T-helper 9 cell (primary cell): Measurements from ENCODE around the gene SLC35G6.
A peak's percentile ranks its signal among the peaks of the same experiment; 100 is the strongest.
"Not testable (repeated sequence)": the region's sequence is repeated elsewhere in the genome, so short reads cannot be mapped to it uniquely, and the experiment has no call there.

ENCODE experiments used
- DNase-seq: peaks from one replicate; pipeline ENCODE4 v3.0.0-alpha.2; 2020
- total RNA-seq, 2 donors: gene quantifications; one replicate each; lab custom pipeline; 2026; lab: John Stamatoyannopoulos, UW

SLC35G6 gene
- total RNA-seq: 0 reads per million in 2 donors

DNA sequence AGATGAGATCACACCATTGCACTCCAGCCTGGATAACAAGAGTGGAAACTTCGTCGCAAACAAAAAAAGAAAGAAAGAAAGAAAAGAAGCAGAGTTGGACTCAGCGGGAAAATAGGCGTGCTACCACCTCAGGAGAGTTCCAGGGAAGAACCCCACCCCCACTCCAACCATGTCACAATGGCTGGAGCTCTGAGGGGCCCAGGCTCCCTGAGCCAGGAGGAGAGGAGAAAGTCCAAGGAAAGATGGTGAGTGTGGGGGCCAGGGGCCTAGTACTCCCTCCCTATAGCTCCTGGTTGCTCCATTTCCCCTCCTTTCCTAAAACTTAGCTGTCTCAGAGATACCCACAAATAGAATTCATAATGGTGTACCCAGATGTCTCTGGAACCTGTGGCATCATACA is at the start of gene SLC35G6:
SLC35G6 (plus strand) TSS at position 172 of the 400 bp plus-strand sequence; CDS start at position 243, 71 bp downstream.
- not testable (repeated sequence) for DNase-seq

DNA sequence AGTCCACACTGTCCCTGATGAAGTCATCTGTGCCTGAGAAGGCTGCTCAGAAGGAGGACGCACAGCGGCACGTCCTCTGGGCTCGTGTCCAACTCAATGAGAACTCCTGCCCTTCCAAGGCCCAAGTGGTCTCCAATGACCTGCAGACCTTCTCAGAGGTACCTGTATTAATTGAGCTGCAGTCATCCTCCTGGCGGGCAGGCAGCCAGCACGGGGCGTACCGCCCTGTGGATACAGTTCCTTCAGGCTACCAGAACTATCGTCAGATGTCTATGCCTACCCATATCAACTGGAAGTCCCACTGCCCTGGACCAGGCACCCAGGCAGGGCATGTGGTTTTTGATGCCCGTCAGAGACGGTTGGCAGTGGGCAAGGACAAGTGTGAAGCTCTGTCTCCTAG is 49.0 kb upstream of the SLC35G6 start:
- no peak for DNase-seq

DNA sequence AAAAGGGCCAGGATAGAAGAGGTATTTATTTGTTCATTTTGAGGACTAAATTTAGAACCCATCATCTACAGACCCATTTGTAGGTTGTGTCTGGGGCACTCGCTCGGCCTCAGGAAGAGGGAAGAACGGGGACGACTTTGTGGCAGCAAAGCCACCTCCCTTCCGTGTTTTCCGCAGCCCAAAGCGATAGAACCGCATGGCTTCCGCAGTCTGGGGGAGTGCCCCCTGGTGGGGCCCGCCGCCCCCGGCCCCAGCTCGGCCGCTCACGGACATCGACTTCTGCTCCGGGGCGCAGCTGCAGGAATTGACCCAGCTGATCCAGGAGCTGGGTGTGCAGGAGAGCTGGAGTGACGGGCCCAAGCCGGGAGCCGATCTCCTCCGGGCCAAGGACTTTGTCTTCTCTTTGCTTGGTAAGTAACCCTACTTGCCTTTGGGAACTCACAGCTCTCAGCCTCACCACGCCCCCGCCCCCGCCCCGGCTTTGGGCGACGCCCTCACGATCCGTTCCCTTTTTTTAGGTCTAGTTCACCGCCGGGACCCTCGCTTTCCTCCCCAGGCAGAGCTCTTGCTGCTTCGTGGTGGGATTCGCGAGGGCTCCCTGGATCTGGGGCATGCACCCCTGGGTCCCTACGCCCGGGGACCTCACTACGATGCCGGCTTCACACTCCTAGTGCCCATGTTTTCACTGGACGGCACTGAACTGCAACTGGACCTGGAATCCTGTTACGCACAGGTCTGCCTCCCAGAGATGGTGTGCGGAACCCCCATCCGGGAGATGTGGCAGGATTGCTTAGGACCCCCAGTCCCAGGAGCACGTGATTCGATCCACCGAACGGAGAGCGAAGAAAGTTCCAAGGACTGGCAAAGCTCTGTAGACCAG is 45.3 kb upstream of the SLC35G6 start:
- peak; percentile 46 for DNase-seq

GRCh38 chr17:7436556-7437368 is 44.5 kb upstream of the SLC35G6 start:
- peak; percentile 66 for DNase-seq

- no peak for DNase-seq
These were observed 43.8 kb upstream of the SLC35G6 start for GRCh38 chr17:7437369-7437863.

DNA sequence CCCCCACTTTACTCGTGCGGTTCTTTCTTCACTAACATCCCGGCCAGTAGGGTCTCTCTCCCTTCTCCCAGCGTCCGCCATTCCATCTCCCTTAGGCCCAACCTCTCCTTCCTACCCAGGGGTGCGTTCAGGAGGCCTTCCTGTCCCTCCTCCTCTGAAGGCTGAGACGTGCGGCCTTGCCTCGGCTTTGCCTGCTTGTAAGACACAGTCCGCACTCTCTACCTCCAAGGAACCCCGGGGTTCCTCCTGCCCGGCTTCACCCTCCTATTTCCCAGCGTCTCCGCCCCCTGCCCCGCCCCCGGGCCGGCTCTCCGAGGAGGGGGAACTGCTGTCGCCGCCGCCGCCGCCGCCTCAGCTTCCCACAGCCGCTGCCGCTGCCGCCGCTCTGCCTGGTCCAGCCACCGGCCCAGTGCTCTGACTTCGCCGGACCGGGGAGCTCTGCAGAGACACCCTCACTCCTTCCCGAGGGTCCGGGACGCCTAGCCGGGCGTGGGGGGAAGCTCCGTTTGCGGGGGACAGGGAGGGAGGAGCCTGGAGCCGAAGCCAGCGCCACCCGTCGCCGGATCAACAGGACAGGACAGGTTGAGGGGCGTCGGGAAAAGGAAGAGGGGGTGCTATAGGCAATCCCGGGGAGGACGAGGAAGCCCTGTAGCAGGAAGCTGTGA is 43.2 kb upstream of the SLC35G6 start:
- DNase-seq: peak; percentile 42

DNA sequence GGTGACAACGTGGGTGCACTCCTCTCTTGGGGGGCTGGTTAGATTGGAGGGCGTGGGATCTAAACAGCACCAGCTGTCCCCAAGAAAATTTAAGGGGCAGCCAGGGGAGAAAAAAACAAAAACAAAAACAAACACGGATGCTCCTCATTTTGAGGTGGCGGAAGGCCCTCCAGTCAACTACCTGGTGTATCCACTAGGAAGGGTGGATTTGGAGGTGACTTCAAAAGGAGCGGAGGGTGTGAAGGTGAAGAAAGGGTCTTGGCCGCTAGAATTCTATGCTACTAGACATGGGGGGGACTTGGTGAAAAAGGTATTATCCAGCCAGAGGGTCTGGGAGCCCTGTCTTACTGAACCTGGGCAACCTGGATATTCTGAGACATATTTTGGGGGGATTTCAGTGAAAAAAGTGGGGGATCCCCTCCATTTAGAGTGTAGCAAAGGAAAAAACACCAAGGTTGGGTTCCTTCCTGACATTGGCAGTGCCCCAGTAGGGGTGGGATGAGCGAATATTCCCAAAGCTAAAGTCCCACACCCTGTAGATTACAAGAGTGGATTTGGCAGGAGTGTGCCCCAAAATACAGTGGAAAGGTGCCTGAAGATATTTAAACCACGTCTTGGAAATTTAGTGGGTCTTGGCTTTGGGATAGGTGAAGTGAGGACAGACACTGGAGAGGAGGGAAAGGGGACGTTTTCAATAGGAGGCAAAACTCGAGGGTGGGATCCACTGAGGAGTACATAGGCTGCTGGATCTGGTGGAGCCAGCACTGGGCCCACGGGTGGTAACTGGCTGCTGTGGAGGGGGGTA is 42.4 kb upstream of the SLC35G6 start:
- no peak for DNase-seq

DNA sequence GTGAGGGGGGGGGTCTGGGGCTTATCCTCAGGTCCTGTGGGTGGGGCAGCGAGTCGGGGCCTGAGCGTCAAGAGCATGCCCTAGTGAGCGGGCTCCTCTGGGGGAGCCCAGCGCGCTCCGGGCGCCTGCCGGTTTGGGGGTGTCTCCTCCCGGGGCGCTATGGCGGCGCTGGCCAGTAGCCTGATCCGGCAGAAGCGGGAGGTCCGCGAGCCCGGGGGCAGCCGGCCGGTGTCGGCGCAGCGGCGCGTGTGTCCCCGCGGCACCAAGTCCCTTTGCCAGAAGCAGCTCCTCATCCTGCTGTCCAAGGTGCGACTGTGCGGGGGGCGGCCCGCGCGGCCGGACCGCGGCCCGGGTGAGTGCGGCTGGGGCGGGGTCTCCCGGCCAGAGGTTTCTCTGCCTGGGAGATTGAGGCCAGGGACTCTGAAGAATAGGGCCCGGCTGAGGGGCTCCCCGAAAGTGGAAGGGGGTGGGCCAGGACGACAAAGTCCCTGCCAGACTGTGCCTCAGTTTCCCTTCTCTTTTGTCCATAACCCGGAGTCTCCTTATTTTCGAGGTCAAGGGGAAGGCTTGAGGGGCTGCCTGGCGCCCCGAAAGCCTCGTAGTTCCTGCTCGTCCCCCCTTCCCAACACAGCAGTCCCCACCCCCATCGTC is 41.7 kb upstream of the SLC35G6 start, which contains the start of gene FGF11:
FGF11 (plus strand) TSS at position 51 of the 651 bp plus-strand sequence; CDS start at position 160, 109 bp downstream.
- no peak for DNase-seq

DNA sequence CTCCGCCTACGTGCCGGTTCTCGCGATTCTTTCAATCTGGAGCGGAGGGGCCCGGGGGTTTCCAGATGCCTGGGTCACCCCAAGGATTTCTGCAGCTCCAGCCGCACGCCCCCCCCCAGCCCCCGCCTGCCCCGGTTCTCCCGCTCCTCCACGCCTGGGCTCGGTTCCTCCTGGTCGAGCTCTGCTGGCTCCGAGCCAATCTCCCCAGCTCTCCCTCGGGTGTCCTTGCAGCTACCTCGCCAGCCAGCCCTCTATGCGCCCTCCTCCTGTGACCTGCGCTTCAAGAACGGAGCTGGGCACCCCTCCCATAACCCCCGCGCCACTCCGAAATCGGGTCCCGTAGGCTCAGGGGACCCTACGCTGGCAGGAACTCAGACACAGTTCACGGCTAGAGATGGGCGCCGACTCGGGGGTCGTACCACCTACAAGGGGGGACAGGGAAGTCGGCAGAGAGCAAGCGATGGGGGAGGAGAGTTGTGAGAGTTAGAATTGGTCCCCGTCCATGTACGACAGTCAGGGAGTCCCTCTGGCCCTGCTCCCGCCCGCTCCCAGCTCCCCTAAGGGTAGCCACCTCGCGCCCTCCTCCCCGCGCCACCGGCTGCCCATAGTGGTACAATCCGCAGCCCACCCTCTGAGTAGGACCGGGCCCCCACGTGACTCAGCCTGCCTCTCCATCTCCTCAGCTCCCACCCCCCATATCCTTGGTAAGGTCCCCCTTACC is 41.0 kb upstream of the SLC35G6 start:
- DNase-seq: peak; percentile 27

- no peak for DNase-seq
These were observed 40.4 kb upstream of the SLC35G6 start for GRCh38 chr17:7440834-7441195.

GRCh38 chr17:7441266-7441665 is 40.0 kb upstream of the SLC35G6 start:
- no peak for DNase-seq

DNA sequence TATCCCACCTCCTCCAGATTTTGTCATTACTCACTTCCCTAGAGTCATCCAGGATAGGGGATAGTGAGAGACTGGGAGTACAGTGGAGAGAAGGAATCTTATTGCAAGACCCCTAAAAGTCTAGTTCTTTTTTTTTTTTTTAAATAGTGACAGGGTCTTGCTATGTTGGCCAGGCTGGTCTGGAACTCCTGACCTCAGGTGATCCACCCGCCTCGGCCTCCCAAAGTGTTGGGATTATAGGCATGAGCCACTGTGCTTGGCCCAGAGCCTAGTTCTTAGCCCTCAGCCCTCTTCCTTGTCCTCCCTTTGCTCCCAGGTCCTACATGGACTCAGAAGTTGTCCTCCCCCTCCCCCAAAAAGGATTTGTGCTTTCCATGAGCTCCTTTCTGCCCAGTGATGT is 39.1 kb upstream of the SLC35G6 start:
- no peak for DNase-seq

DNA sequence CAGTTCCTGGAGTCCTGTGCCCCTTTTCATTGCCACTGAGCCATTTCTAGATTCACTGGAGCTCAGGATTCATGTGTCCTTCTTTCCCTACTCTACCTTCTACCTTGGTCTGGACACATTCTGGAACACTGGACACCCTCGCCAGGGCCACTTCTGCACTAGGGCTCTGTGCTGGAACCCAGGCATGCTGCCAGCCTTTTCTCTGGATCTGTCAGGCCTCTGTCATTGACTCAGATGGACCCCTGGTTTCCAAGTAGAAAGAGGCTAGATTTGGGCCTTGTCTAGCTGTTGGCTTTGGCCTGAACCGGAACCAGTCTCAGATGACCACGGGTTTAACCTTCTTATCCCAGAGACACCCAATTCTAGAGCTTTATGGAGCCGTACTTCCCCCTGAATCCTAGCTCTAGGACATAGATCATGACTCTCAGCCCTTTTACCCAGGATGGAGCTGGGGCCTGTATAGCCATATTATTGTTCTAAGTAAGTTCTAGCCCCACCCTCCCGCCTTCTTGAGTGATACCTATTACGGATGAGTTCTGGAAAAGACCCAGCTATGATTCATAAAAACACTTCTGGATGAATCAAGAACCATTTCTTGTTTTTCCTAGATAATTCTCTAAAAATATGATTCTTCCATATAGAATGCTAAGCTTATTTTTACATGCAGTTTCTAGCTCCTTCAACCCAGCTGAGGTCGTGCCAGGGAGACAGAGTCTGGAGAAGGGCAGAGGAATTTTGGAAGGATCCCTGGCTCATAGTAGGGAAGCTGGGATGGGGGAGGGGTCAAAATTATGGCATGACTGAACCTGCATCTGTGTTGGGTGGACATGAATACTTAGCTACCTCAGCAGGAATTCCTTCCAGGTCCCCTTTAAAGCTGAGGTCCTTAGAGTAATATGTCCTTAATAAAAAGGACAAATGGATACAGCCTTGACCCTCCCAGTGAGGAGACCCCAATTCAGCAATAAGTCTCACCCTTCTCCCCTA is 37.5 kb upstream of the SLC35G6 start:
- DNase-seq: no peak

DNA sequence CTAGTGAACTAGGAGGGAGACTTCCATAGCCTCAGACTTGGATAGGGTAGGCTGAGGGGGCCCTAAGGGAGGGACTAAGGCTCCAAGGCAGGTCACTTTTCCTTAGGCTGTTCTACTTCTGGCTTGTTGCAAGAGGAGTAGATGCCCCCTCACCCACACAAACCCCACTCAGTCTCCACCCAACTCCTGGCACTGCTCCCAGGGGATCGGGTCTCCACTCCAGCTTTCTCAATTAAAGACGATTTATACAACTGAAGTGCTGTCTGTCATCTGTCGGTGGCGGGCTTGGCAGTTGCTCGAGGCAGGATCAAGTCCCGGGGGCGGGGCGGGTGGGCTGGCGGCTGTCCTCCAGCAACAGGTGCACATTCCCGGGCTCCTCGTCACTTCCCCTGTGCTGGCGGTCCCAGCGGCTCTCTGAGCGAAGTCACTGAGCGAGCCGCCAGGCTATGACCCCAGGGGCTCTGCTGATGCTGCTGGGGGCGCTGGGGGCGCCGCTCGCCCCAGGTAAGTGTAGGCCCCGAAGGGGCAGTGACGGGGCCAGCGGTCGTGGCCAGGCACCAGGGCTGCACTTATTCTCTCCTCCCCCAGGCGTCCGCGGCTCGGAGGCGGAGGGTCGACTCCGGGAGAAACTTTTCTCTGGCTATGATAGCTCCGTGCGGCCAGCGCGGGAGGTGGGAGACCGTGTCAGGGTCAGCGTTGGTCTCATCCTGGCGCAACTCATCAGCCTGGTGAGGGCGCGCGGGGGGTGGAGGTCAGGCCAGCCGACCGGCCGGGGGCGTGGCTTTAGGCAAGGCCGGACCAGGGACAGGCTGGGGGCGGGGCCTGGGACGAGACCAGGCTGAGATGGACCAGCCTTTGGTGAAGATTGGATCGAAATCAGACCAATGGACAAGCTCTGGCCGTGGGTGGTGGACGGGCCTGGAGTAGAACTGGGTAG is 36.3 kb upstream of the SLC35G6 start, which contains the start of gene CHRNB1:
CHRNB1 (plus strand) TSS at position 380 of the 937 bp plus-strand sequence; CDS start at position 447, 67 bp downstream.
- no peak for DNase-seq

DNA sequence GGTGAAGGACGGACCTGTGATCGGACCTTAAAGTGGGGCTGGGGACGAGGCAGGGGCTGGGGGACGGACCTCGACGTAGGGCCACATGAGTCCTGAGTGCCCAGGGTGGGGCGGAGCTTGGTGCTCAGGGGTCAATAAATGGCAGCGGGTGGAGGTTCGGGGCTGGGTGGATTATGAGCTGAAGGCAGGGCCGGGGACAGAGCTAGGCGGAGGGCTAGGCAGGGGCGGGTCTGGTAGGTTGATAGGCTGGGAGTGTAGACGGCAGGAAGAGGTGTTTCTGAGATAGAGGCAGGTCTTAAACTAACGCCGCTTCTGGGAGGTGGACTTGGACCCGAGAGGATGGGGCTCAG is 35.7 kb upstream of the SLC35G6 start:
- peak; percentile 25 for DNase-seq

DNA sequence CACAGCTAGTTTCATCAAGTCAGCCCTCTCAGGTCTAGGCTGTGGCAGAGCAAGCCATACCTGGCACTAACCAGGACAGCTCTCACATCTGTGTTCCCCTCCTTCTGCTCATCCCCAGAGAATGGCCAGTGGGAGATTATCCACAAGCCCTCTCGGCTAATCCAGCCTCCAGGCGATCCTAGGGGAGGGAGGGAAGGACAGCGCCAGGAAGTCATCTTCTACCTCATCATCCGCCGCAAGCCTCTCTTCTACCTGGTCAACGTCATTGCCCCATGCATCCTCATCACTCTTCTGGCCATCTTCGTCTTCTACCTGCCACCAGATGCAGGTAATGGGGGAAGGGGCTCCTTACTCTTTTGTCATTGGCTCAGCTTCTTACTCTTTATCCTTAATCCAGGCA is 32.8 kb upstream of the SLC35G6 start:
- DNase-seq: no peak

DNA sequence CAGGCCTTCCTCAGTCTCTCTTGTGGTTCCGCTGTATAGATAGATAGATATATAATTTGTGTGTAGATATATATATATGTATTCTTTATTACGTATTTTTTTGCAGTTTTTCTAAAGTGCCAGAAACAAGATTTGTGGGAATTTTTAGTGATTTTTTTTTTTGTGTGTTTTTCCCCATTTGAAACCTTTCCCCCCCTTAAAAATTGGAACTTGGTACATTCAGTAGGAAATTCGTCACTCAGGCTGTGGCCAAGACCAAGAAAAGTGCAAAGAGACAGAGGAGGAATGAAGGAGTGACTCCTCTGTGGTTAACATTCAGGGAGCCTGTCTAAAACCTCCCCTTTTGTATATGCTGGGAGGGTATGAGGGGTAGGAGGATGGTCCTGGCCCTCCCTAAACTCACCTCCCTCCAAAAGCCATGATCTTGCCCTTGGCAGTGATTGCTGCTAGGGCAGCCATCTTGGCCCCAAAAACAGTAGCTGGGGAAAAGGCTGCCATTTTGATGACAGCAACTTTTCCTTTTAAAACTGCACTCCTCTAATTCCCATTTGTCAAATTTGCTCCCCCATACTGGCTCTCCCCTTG is 21.2 kb upstream of the SLC35G6 start:
- DNase-seq: no peak
